NCI-H1694 treated with DMSO at 0.1 percent for 48 hours (cell line): ENCODE results near the gene KRTAP20-1.

Experiments
- DNase-seq: peaks from one replicate; lab custom pipeline; 2025; lab: John Stamatoyannopoulos, UW

KRTAP20-1 gene

GRCh38 chr21:30616125-30616524, at the start of gene KRTAP20-1:
TSS of gene KRTAP20-1 (plus strand) at chr21:30616425. CDS start at chr21:30616455, 30 bp downstream.
- DNase-seq: no peak

GRCh38 chr21:30567617-30568016, 48.6 kb upstream of the KRTAP20-1 start:
- no peak for DNase-seq

- DNase-seq: no peak
These were observed 38.5 kb upstream of the KRTAP20-1 start for GRCh38 chr21:30577766-30578165.

DNA sequence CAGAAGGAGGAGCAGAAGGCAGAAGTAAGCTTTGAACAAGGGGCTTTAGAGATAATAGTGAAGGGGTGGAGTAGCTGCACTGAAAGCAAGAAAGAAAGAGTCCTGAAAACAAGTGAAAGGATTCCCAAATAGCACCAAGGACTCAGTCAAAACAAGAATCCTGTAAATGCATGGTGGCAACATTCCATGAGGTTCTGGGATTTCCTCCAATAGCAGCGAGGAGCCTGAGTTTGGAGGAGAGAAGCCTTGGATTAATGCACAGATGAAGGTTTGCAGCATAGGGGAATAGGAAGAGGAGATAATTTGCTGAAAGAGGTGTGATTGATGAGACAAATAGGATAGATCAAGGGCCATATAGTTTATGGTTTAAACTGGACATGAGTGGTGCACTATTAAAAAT, 36.9 kb upstream of the KRTAP20-1 start:
- DNase-seq: no peak

DNA sequence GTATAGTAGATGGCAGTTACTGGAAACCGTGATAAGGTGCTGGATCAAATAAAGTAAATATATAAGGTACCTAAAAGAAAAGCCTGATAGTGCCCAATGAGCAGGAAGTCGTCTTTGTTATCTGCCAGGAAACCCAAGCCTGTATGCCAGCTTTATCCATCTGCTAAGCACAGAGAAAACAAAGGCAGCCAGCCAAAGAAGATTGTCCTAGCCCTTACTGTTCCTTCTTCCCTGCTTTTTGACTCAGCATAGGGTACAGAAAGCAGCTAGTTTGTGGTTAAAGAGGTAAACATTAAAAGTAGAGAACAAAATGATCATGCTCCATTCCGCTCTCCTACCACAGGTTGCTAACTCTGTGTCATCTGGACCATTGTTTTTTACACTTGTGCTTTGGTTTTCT, 36.1 kb upstream of the KRTAP20-1 start:
- DNase-seq: no peak

DNA sequence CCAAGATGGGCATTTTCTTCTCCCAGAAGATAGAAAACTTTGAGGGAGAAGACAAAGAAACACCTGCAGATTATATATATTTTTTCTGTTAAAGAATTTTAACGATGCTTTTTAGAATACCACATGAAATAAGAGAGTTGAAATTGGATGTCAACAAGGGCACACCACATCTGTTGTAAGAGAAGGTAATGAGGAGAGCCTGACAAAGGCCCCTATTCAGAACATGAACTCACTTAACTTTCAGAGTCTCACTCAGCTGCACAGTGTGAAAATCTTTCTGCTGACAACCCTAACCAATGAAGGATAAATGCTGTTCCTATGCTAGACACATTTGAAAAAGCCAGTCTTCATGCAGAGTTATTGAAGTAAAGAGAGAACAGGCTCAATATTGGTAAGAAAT, 33.4 kb upstream of the KRTAP20-1 start:
- DNase-seq: no peak

GRCh38 chr21:30590297-30590696, 25.9 kb upstream of the KRTAP20-1 start, which contains the start of gene KRTAP22-2:
TSS of gene KRTAP22-2 (minus strand) at chr21:30590397.
- no peak for DNase-seq

DNA sequence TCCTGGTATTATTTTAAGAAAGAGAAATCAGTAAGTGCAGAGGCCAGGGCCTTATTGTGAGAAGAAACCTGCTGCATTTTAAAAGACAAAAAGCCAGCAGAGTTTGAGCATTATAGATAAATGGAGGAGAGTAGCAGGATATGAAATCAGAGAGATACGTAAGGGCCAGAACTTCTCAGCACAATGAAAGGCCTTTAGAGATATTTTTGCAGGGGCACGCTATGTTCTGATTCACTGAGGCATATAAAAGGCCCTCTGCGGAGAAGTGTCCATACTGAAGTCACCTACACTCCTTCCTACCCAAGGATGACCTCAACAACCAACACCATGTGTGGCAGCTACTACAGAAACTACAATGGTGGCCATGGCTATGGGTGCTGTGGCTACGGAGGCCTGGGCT, 24.1 kb upstream of the KRTAP20-1 start, which contains the start of gene KRTAP6-3:
KRTAP6-3 (plus strand) TSS at position 301 of the 400 bp plus-strand sequence; CDS start at position 307, 6 bp downstream.
- DNase-seq: no peak

DNA sequence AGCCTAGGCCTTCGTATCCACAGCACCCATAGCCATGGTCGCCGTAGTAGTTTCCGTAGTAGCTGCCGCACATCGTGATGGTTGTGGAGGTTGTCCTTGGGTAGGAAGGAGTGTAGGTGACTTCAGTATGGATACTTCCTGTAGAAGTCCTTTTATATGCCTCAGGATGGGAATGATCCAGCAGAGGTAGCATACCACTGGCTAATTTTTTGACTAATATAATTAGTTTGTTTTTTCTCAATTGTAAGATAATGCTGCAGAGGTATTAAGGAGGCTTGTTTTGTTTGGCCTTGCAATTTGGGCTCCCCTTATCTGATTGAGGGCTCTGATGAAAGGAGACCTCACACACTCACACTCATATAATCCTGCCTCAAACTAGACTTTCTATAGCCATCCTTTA, 17.4 kb upstream of the KRTAP20-1 start, which contains the start of gene KRTAP6-2:
KRTAP6-2 (minus strand) TSS at position 101 of the 400 bp plus-strand sequence; CDS start at position 73, 28 bp downstream.
- DNase-seq: no peak

DNA sequence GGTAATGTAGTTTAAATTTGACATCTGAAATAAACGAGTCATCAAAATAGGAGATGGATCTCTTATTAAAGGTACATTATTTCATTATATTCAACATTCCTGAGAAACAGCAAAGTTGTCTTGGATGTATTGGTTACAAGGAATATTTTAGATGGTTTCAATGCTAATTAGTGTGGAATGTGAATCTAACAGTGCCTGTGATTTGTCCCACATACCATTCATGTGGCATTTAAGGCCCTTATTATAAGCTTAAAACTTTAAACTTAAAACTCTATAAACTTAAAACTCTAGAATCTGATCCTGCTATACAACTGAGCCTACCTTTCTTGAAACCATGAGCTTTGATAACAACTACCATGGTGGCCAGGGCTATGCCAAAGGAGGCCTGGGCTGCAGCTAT, 15.4 kb upstream of the KRTAP20-1 start, which contains the start of gene KRTAP22-1:
KRTAP22-1 (plus strand) TSS at position 301 of the 400 bp plus-strand sequence.
- no peak for DNase-seq

DNA sequence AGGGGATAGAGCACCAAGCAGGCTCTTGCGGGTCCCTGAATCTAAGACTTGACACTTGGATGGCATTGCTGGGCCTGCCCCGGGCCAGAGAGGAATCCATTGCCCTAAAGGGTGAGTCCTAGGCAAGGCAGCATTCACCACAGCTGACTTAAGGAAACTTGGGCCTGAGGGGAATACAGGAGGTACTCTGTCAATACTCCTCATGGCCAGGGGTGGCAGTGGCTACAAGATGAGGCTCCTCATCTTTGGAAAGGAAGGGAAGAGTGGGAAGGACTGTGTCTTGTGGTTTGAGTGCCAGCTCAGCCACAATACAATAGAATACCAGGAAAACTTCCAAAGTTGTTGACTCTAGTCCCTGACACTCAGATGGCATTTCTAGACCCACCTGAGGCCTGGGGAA, 10.3 kb upstream of the KRTAP20-1 start:
- no peak for DNase-seq

- no peak for DNase-seq
These were observed 4.1 kb upstream of the KRTAP20-1 start for GRCh38 chr21:30612132-30612531.

- DNase-seq: no peak
These were observed 2.4 kb upstream of the KRTAP20-1 start, which contains the start of gene KRTAP6-1 for GRCh38 chr21:30613836-30614235. TSS of gene KRTAP6-1 (minus strand) at chr21:30613930. CDS start at chr21:30613904, 26 bp downstream.

GRCh38 chr21:30615199-30615598, 1.0 kb upstream of the KRTAP20-1 start:
- no peak for DNase-seq

- no peak for DNase-seq
These were observed 3.9 kb downstream of the KRTAP20-1 start for GRCh38 chr21:30620080-30620479.

DNA sequence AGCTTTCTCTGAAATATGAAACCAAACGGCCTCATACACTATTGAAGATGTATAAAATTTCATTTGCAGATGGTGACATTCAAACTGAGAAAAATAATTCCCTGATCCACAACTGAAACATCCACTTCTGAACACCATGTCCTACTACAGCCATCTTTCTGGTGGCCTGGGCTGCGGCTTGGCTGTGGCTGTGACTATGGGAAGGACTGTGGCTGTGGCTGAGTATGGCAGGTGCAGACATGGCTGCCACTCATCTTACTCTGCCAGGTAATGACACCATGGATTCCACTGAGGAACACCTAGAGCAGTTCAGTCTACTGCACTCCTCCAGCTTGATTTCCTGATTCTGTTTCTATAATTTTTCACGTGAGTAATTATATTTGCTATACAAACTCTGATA, 4.3 kb downstream of the KRTAP20-1 start, which contains the start of gene KRTAP20-4:
KRTAP20-4 (plus strand) TSS at position 106 of the 400 bp plus-strand sequence.
- DNase-seq: no peak

DNA sequence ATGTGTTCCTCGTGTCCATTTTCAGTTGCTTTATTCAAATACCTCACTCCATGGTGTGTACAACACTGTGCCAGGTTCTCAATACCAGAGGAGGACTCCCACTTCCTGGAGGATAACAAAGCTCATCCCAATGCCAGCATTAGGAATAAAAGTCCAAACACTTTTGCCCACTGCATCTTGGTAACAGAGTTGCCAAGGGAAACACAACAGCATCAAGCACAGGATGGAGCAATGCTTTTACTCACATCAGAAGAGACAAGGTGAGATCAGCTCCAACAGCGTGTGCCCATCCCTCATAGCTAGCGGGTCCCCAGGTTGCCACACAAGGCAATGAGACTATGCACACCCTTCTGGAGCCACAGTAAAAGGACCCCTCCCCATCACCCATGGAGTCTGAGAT, 7.1 kb downstream of the KRTAP20-1 start:
- no peak for DNase-seq

- DNase-seq: no peak
These were observed 9.4 kb downstream of the KRTAP20-1 start for GRCh38 chr21:30625449-30626165.

DNA sequence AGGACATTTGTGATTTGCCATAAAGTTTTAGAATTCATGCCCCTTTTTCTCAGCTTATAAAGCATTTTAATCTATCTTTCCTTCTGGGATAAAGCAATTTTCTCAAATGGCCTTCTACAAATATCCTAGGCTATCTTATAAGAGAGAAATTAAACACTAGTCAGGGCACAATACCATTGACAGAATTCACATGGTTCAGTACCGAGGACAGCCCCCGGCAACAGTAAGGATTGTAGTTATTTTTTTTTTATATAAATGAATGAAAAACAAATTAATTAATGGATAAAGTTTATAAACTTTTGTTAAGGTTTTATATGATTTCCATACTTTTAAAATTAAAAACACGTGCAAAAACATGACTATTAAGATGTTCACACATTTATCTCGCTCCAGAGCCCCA, 11.9 kb downstream of the KRTAP20-1 start:
- DNase-seq: no peak

GRCh38 chr21:30629200-30629599, 13.0 kb downstream of the KRTAP20-1 start:
- DNase-seq: no peak

GRCh38 chr21:30634906-30635305, 18.7 kb downstream of the KRTAP20-1 start, which contains the start of gene KRTAP20-2:
TSS of gene KRTAP20-2 (plus strand) at chr21:30635206. CDS start at chr21:30635264, 58 bp downstream.
- no peak for DNase-seq

DNA sequence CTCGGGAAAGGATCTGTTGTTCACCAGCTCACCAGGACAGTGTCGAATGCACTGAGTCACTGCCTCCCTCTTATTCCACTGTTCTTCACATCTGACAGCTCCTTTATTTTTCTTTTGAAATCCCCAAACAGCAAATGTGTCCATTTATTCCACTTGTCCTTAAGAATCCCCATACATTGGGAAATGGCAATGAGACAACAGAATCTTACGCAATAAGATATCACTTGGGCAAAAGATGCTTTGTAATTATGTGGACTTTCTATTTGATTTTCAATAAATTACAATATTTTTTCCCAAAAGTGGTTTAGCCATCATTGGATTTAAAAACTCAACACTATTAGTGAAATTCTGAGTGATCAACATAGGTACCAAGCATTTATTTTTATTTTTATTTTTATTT, 22.5 kb downstream of the KRTAP20-1 start:
- DNase-seq: no peak

- no peak for DNase-seq
These were observed 26.3 kb downstream of the KRTAP20-1 start, which contains the start of gene KRTAP20-3 for GRCh38 chr21:30642564-30642963. TSS of gene KRTAP20-3 (plus strand) at chr21:30642864.
